ENCODE data around the gene CTSO. TPM values are rescaled to one million over a fixed set of nuclear protein-coding genes. Genes with fewer than 3 reads are reported as not detected.

CTSO gene
- polyA plus RNA-seq, 2 of the 4 experiments (the other 2 are of a cell fraction), result 0.81 to 2.0 TPM

DNA sequence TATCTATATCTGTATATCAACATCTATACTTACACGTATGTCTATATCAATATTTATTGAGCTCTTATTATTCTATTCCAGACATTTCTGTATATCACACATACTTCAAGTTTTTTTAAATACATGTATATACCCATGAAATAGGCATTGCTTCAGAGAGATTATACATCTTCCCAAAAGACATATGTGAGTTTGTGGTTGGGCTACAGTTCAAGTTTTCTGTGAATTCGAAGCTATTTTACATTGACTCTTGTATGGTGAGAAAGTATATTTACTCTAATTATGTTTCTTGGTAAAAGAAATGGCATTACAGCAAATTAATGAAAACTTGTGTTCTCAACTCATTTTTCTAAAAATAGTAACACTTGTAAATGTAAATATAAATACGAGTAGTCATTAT is 46.8 kb upstream of the CTSO start:
- 34% methylated on average over 3 of the region's 3 CpGs for WGBS (ENCODE audit: missing lambda C conversion rate)
- no peaks in the 10 kb centered on the region for H3K9me3 ChIP-seq
- POLR2A ChIA-PET, result no interaction called here
- no peak for ATAC-seq
- CTCF ChIA-PET, result no interaction called here
- H3K4me3 ChIP-seq, result no peak overlapping the region
- no peak for DNase-seq (ENCODE audit: low read depth in 1 of 2, low spot score in 1 of 2)
- FAIRE-seq, result no peak
- H3K4me2 ChIP-seq, result no peak overlapping the region
- H3K27ac ChIP-seq, result no peak overlapping the region
- no peaks in the 10 kb centered on the region for H3K4me1 ChIP-seq
- TF ChIP-seq ELK1 (IDR thresholded peaks at IDR 0.05; ENCODE audit: low read depth, low read length) (no peak), CHD2 (IDR thresholded peaks at IDR 0.05; ENCODE audit: low read length, partially characterized antibody) (no peak), RFX5 (IDR thresholded peaks at IDR 0.05) (no peak), HOXB5 (CRISPR knock-in tag; IDR thresholded peaks at IDR 0.05) (no peak), ZNF302 (CRISPR knock-in tag; IDR thresholded peaks at IDR 0.05) (no peak), HDAC2 (IDR thresholded peaks at IDR 0.05) (no peak), GATA3 (IDR thresholded peaks at IDR 0.05; ENCODE audit: borderline replicate concordance) (no peak)

GRCh38 chr4:155999725-156000124 is 46.1 kb upstream of the CTSO start:
- 47% methylated on average over 7 of the region's 7 CpGs for WGBS (ENCODE audit: missing lambda C conversion rate)
- no peak for ATAC-seq
- DNase-seq (ENCODE audit: low read depth in 1 of 2, low spot score in 1 of 2), result no peak
- CTCF ChIA-PET, result no interaction called here
- Histone ChIP-seq H3K4me1 (no peaks in the 10 kb centered on the region), H3K4me2 (no peak overlapping the region), H3K27ac (no peak overlapping the region), H3K4me3 (no peak overlapping the region), H3K9me3 (no peaks in the 10 kb centered on the region)
- TF ChIP-seq ELK1 (IDR thresholded peaks at IDR 0.05; ENCODE audit: low read depth, low read length) (no peak), ZNF302 (CRISPR knock-in tag; IDR thresholded peaks at IDR 0.05) (no peak), ZSCAN20 (CRISPR knock-in tag; IDR thresholded peaks at IDR 0.05) (no peak), HMGXB4 (CRISPR knock-in tag; IDR thresholded peaks at IDR 0.05; ENCODE audit: borderline replicate concordance) (no peak), JUN (IDR thresholded peaks at IDR 0.05) (no peak), POLR2AphosphoS2 (conservative IDR thresholded peaks at IDR 0.05; ENCODE audit: low read length) (no peak), RARB (CRISPR knock-in tag; IDR thresholded peaks at IDR 0.05) (no peak), USF2 (IDR thresholded peaks at IDR 0.05) (no peak), ZC3H11A (IDR thresholded peaks at IDR 0.05) (no peak), CEBPB (IDR thresholded peaks at IDR 0.05) (no peak), CHD2 (IDR thresholded peaks at IDR 0.05; ENCODE audit: low read length, partially characterized antibody) (no peak), POLR2A (IDR thresholded peaks at IDR 0.05; ENCODE audit: low read length) (no peak)
- no peak for FAIRE-seq
- POLR2A ChIA-PET, result no interaction called here

- no peak for FAIRE-seq
- Histone ChIP-seq H3K4me2 (no peak overlapping the region), H3K9me3 (no peaks in the 10 kb centered on the region), H3K4me3 (no peak overlapping the region), H3K4me1 (no peaks in the 10 kb centered on the region), H3K27ac (no peak overlapping the region)
- no peak for ATAC-seq
- DNase-seq (ENCODE audit: low read depth in 1 of 2, low spot score in 1 of 2), result no peak
- ChIA-PET POLR2A (no interaction called here), CTCF (no interaction called here)
- no peak for TF ChIP-seq KDM5A (IDR thresholded peaks at IDR 0.05)
- no peak for TF ChIP-seq HMGXB4 (CRISPR knock-in tag; IDR thresholded peaks at IDR 0.05; ENCODE audit: borderline replicate concordance)
- TF ChIP-seq ZNF302 (CRISPR knock-in tag; IDR thresholded peaks at IDR 0.05), result no peak
- no peak for TF ChIP-seq GATA3 (IDR thresholded peaks at IDR 0.05; ENCODE audit: borderline replicate concordance)
- no peak for TF ChIP-seq HOXA7 (CRISPR knock-in tag; IDR thresholded peaks at IDR 0.05)
- no peak for TF ChIP-seq RFX5 (IDR thresholded peaks at IDR 0.05)
- no peak for TF ChIP-seq ZC3H11A (IDR thresholded peaks at IDR 0.05)
- TF ChIP-seq FOXS1 (CRISPR knock-in tag; IDR thresholded peaks at IDR 0.05), result no peak
- no peak for TF ChIP-seq ZFP36 (IDR thresholded peaks at IDR 0.05; ENCODE audit: borderline replicate concordance, partially characterized antibody)
- TF ChIP-seq CHD4 (IDR thresholded peaks at IDR 0.05; ENCODE audit: borderline replicate concordance), result no peak
- no peak for TF ChIP-seq E2F6 (IDR thresholded peaks at IDR 0.05; ENCODE audit: borderline replicate concordance, low read depth)
- TF ChIP-seq CBX2 (IDR thresholded peaks at IDR 0.05; ENCODE audit: borderline replicate concordance, low read depth), result no peak
- TF ChIP-seq RCOR1 (IDR thresholded peaks at IDR 0.05; ENCODE audit: low read depth, low read length), result no peak
- no peak for TF ChIP-seq JUN (IDR thresholded peaks at IDR 0.05)
- no peak for TF ChIP-seq PBX3 (IDR thresholded peaks at IDR 0.05)
- TF ChIP-seq FOSB (CRISPR knock-in tag; IDR thresholded peaks at IDR 0.05), result no peak
- no peak for TF ChIP-seq RNF2 (IDR thresholded peaks at IDR 0.05; ENCODE audit: borderline replicate concordance, low read depth)
These were observed 41.4 kb upstream of the CTSO start for GRCh38 chr4:155995069-155995468.
